ENCODE results near the gene FIGNL2. TPM values are rescaled to one million over a fixed set of nuclear protein-coding genes. Genes with fewer than 3 reads are reported as not detected.

Gene FIGNL2
- total RNA-seq, 1 experiment from 2014 or later, result 0.27 TPM

GRCh38 chr12:51851413-51852124, 3.1 kb upstream of the FIGNL2 start:
- no peak overlapping the region for H3K27ac ChIP-seq (ENCODE audit: low read depth, low read length)
- H3K4me1 ChIP-seq (ENCODE audit: control insufficient read depth in 1 of 2, insufficient read depth in 2 of 2, low read length in 2 of 2), result peaks cover 0 to 7% of the 10 kb centered on the region in 2 experiments; a peak in 2 of 4 replicates
- no TSS peak for BruUV-seq (replicated peaks)
- ChIA-PET CTCF (no interaction called here), RAD21 (ENCODE audit: low non-redundant PET in 1 of 2, low total read pairs in 2 of 2, uncharacterized antibody in 2 of 2, unreplicated experiment in 2 of 2) (no interaction called here), POLR2A (no interaction called here)
- H3K4me3 ChIP-seq (replicated peaks in 1 of 2; ENCODE audit: low read depth in 1 of 2, low read length in 2 of 2), result no peak overlapping the region
- DNase-seq (ENCODE audit: low read depth, low spot score) (no peak), ATAC-seq (no peak)
- no peaks in the 10 kb centered on the region for H3K9me2 ChIP-seq (ENCODE audit: insufficient read depth)
- no peaks in the 10 kb centered on the region for H3K9me3 ChIP-seq (ENCODE audit: control insufficient read depth in 1 of 2, insufficient read depth in 1 of 2, low read depth in 1 of 2, low read length in 2 of 2)
- no peak overlapping the region for H3K9ac ChIP-seq (ENCODE audit: low read length)
- H3K4me2 ChIP-seq (ENCODE audit: low read length), result no peak overlapping the region
- intact Hi-C loops (cut with micrococcal nuclease), result no loop called here
- H4K20me1 ChIP-seq (ENCODE audit: insufficient read depth), result no peaks in the 10 kb centered on the region
- TF ChIP-seq ZFX (IDR thresholded peaks at IDR 0.05) (no peak), MAX (IDR thresholded peaks at IDR 0.05) (no peak), EGR1 (IDR thresholded peaks at IDR 0.05; ENCODE audit: low read depth) (no peak), FOSL1 (IDR thresholded peaks at IDR 0.05; ENCODE audit: low read depth) (no peak), CTCF (IDR thresholded peaks at IDR 0.05 in 2 of 3, conservative IDR thresholded peaks at IDR 0.05 in 1 of 3; ENCODE audit: borderline replicate concordance in 1 of 3, insufficient read depth in 1 of 3, low read depth in 2 of 3, low read length in 2 of 3) (no peak), SP1 (IDR thresholded peaks at IDR 0.05; ENCODE audit: low read depth) (no peak), ATF3 (IDR thresholded peaks at IDR 0.05) (no peak), POLR2AphosphoS5 (IDR thresholded peaks at IDR 0.05; ENCODE audit: low read depth, low read length) (no peak), CBX3 (IDR thresholded peaks at IDR 0.05; ENCODE audit: low read depth) (no peak), ZNF274 (IDR thresholded peaks at IDR 0.05; ENCODE audit: low read depth, low read length) (no peak), JUND (IDR thresholded peaks at IDR 0.05) (no peak), ELF1 (IDR thresholded peaks at IDR 0.05; ENCODE audit: borderline replicate concordance, low read depth) (no peak), EZH2phosphoT487 (IDR thresholded peaks at IDR 0.05; ENCODE audit: borderline replicate concordance) (no peak), YY1 (IDR thresholded peaks at IDR 0.05; ENCODE audit: extremely low read depth, insufficient replicate concordance, low read depth, low read length) (no peak), REST (IDR thresholded peaks at IDR 0.05; ENCODE audit: low read depth) (no peak), EZH2 (IDR thresholded peaks at IDR 0.05) (no peak)
- H3K27me3 ChIP-seq (ENCODE audit: insufficient read depth, low read length), result no peaks in the 10 kb centered on the region
- H2AFZ ChIP-seq (ENCODE audit: low read depth, low read length, poor library complexity, severe bottlenecking), result no peak overlapping the region
- H3K79me2 ChIP-seq (ENCODE audit: insufficient read depth, low read length), result no peaks in the 10 kb centered on the region
- H3K36me3 ChIP-seq (ENCODE audit: control insufficient read depth in 1 of 2, insufficient read depth in 2 of 2, low read length in 2 of 2), result no peaks in the 10 kb centered on the region
